PC-3 (cell line): ENCODE results near the gene PXT1. TPM values are rescaled to one million over a fixed set of nuclear protein-coding genes. Genes with fewer than 3 reads are reported as not detected.

Experiments used
- ATAC-seq: fragments of 200-7000 bp; cut with Tn5 transposase; 2 replicates; pipeline ENCODE4 v1.9.1; 2020; ENCODE audit warnings: mild to moderate bottlenecking, moderate library complexity
- BruUV-seq: library from RNA; stranded (reverse); fragments of 400-500 nt; replicated peaks from 2 replicates; lab custom pipeline; 2021; lab: Mats Ljungman, UMichigan
- CTCF ChIA-PET: fragments of 300-600 bp; sonication (Branson Sonifier 250); formaldehyde crosslinking; loops from one replicate; lab custom pipeline; 2022; ENCODE audit warnings: antibody characterized with exemption; lab: Charles Lee
- POLR2A ChIA-PET: fragments of 300-600 bp; sonication (Branson Sonifier 250); formaldehyde crosslinking; loops from one replicate; lab custom pipeline; 2022; ENCODE audit warnings: antibody characterized with exemption; ENCODE audit not compliant: unreplicated experiment; lab: Charles Lee
- DNase-seq: peaks from one replicate; pipeline ENCODE4 v3.0.0-alpha.2; 2015
- H2AFZ ChIP-seq: fragments of 300-600 bp; sonication (generic); 2 replicates; pipeline ENCODE4 v1.6.0; 2016; ENCODE audit warnings: antibody characterized with exemption, low read length
- H3F3A ChIP-seq: fragments of 300-600 bp; sonication (generic); one replicate; pipeline ENCODE4 v1.6.0; 2017; ENCODE audit warnings: antibody characterized with exemption, low read length, control low read depth, mild to moderate bottlenecking; ENCODE audit not compliant: unreplicated experiment
- H3K27ac ChIP-seq: fragments of 300-600 bp; sonication (generic); 2 replicates; pipeline ENCODE4 v1.5.1; 2016; ENCODE audit warnings: mild to moderate bottlenecking, low read length
- H3K27me3 ChIP-seq: fragments of 300-600 bp; sonication (generic); 2 replicates; pipeline ENCODE4 v1.6.1; 2016; ENCODE audit warnings: low read length, mixed read lengths
- H3K36me3 ChIP-seq: fragments of 300-600 bp; sonication (generic); 2 replicates; pipeline ENCODE4 v1.6.1; 2016; ENCODE audit warnings: low read depth, mixed run types, low read length, mixed read lengths
- H3K4me1 ChIP-seq: fragments of 300-600 bp; sonication (generic); 2 replicates; pipeline ENCODE4 v1.5.1; 2016; ENCODE audit warnings: low read length; ENCODE audit not compliant: insufficient read depth
- H3K4me2 ChIP-seq: fragments of 300-600 bp; sonication (generic); 2 replicates; pipeline ENCODE4 v1.6.0; 2016; ENCODE audit warnings: low read length
- H3K4me3 ChIP-seq: fragments of 300-600 bp; sonication (generic); 2 replicates; pipeline ENCODE4 v1.5.1; 2016; ENCODE audit warnings: mild to moderate bottlenecking, low read length, mixed read lengths
- H3K79me2 ChIP-seq: fragments of 300-600 bp; sonication (generic); 2 replicates; pipeline ENCODE4 v1.6.1; 2017; ENCODE audit warnings: low read length, mixed read lengths
- H3K9ac ChIP-seq: fragments of 300-600 bp; sonication (generic); 2 replicates; pipeline ENCODE4 v1.6.0; 2016; ENCODE audit warnings: mild to moderate bottlenecking, low read length
- H3K9me2 ChIP-seq: fragments of 300-600 bp; sonication (generic); replicated peaks from 2 replicates; pipeline ENCODE4 v1.6.1; 2016; ENCODE audit warnings: mixed run types, low read length, mixed read lengths
- H3K9me3 ChIP-seq: fragments of 300-600 bp; sonication (generic); 2 replicates; pipeline ENCODE4 v1.6.1; 2016; ENCODE audit warnings: low read length, mixed read lengths
- H4K20me1 ChIP-seq: fragments of 300-600 bp; sonication (generic); 2 replicates; pipeline ENCODE4 v1.6.1; 2016; ENCODE audit warnings: low read length, mixed read lengths
- EZH2 ChIP-seq: fragments of 300-600 bp; sonication (generic); IDR thresholded peaks from one replicate; pipeline ENCODE4 v1.6.1; 2017; ENCODE audit warnings: antibody characterized with exemption, mild to moderate bottlenecking, low read length; ENCODE audit not compliant: unreplicated experiment
- EZH2phosphoT487 ChIP-seq: fragments of 300-600 bp; sonication (generic); IDR thresholded peaks from 2 replicates; pipeline ENCODE4 v1.6.1; 2018; ENCODE audit warnings: mild to moderate bottlenecking, antibody characterized with exemption, low read length, borderline replicate concordance
- intact Hi-C: fragments of 100-400 bp; cut with micrococcal nuclease; formaldehyde crosslinking; loops from 2 replicates; pipeline ENCODE4 v1.9.0; 2023
- total RNA-seq: library from RNA; depleted of rRNA; stranded (reverse); fragments of >200 nt; gene quantifications from 2 replicates; pipeline ENCODE4 v1.2.3, GENCODE V29; 2014
- TF ChIP-seq, protein P1 (sequence below): fragments of 300-600 bp; sonication (generic); conservative IDR thresholded peaks from 2 replicates; pipeline ENCODE4 v1.5.1; 2017; ENCODE audit warnings: antibody characterized with exemption, low read depth, mild to moderate bottlenecking, low read length

Gene PXT1
- total RNA-seq, 1 experiment from 2014 or later: not detected

DNA sequence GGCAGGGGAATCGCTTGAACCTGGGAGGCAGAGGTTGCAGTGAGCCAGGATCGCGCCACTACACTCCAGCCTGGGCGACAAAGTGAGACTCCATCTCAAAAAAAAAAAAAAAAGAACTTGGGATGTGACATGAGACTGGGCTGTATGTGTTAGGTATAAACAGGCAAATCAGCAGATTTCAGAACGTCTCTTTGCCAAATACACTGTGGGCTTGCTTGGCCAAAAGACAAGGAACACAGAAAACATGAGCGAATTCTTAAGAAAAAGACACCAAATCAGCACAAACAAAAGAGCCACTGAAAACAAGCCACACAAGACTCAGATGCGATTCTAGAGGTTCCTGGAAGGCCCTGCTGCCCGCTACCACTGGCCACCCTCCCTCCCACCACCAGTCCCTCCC, 67.7 kb downstream of the PXT1 start:
- TF ChIP-seq, protein P1, sequence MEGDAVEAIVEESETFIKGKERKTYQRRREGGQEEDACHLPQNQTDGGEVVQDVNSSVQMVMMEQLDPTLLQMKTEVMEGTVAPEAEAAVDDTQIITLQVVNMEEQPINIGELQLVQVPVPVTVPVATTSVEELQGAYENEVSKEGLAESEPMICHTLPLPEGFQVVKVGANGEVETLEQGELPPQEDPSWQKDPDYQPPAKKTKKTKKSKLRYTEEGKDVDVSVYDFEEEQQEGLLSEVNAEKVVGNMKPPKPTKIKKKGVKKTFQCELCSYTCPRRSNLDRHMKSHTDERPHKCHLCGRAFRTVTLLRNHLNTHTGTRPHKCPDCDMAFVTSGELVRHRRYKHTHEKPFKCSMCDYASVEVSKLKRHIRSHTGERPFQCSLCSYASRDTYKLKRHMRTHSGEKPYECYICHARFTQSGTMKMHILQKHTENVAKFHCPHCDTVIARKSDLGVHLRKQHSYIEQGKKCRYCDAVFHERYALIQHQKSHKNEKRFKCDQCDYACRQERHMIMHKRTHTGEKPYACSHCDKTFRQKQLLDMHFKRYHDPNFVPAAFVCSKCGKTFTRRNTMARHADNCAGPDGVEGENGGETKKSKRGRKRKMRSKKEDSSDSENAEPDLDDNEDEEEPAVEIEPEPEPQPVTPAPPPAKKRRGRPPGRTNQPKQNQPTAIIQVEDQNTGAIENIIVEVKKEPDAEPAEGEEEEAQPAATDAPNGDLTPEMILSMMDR: no peak
- TF ChIP-seq EZH2phosphoT487 (no peak), EZH2 (no peak)
- H2AFZ ChIP-seq: no peak overlapping the region
- no peak for DNase-seq
- H3K9me3 ChIP-seq: no peaks in the 10 kb centered on the region
- no peak overlapping the region for H3K4me2 ChIP-seq
- H3F3A ChIP-seq: no peaks in the 10 kb centered on the region
- H3K27ac ChIP-seq: no peak overlapping the region
- H3K9ac ChIP-seq: no peak overlapping the region
- ATAC-seq: no peak
- no peaks in the 10 kb centered on the region for H3K36me3 ChIP-seq
- BruUV-seq: no TSS peak
- intact Hi-C loops: no loop called here
- no peak overlapping the region for H3K4me3 ChIP-seq
- POLR2A ChIA-PET: no interaction called here
- no peaks in the 10 kb centered on the region for H3K9me2 ChIP-seq
- H3K27me3 ChIP-seq: 0 out of 2 replicates have a peak, but pooled peaks cover 4% of the 10 kb centered on the region
- no peaks in the 10 kb centered on the region for H4K20me1 ChIP-seq
- no peaks in the 10 kb centered on the region for H3K4me1 ChIP-seq
- CTCF ChIA-PET: no interaction called here
- no peaks in the 10 kb centered on the region for H3K79me2 ChIP-seq

- intact Hi-C loops: no loop called here
- H3K27ac ChIP-seq: no peak overlapping the region
- DNase-seq: no peak
- H3K27me3 ChIP-seq: 0 out of 2 replicates have a peak, but pooled peaks cover 4% of the 10 kb centered on the region
- H3K9me3 ChIP-seq: no peaks in the 10 kb centered on the region
- H3K9ac ChIP-seq: no peak overlapping the region
- no peak overlapping the region for H2AFZ ChIP-seq
- H3K9me2 ChIP-seq: no peaks in the 10 kb centered on the region
- no peaks in the 10 kb centered on the region for H3F3A ChIP-seq
- H3K36me3 ChIP-seq: no peaks in the 10 kb centered on the region
- ChIA-PET POLR2A (no interaction called here), CTCF (no interaction called here)
- TF ChIP-seq EZH2phosphoT487 (no peak), EZH2 (no peak)
- TF ChIP-seq, protein P1: no peak
- ATAC-seq: no peak
- no peak overlapping the region for H3K4me3 ChIP-seq
- H3K4me1 ChIP-seq: no peaks in the 10 kb centered on the region
- no peaks in the 10 kb centered on the region for H3K79me2 ChIP-seq
- no peaks in the 10 kb centered on the region for H4K20me1 ChIP-seq
- BruUV-seq: no TSS peak
- no peak overlapping the region for H3K4me2 ChIP-seq
Observed at GRCh38 chr6:36374194-36374593, 68.5 kb downstream of the PXT1 start.

DNA sequence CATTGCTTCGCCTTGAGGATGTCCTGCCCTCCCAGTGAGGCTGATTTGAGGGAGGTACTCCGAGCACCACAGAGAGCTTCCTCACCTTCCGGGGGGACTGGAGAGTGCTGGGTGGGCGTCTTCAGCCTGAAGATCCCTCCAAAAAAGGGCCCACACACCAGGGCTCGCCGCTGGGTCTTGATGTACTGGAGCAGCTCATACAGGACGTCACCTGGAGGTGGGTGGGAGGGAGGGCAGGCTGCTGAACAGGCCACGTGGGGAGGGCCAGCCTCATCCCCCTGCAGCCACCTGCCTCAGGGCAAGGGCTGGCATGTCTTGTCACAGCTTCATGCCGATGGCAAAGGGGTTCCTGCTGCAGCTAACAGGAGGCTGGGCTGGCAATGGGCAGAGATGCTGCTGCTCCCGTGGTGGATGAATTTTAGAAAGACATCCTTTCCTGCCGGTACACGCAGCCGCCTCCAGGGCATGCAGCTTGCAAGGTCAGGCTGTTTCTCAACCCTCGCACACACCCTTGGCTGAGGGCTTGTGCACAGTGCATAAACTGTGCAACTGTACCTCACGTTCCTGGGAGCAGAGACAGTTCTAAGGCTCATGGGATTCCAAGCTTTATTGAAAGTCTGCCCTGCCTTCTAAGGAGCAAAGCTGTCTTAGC, 69.2 kb downstream of the PXT1 start:
- Histone ChIP-seq H3K9me3 (no peaks in the 10 kb centered on the region), H2AFZ (no peak overlapping the region), H3K4me2 (no peak overlapping the region), H3K27ac (no peak overlapping the region), H3K9me2 (no peaks in the 10 kb centered on the region), H4K20me1 (no peaks in the 10 kb centered on the region), H3K4me1 (no peaks in the 10 kb centered on the region), H3K27me3 (0 out of 2 replicates have a peak, but pooled peaks cover 4% of the 10 kb centered on the region), H3K36me3 (no peaks in the 10 kb centered on the region), H3K4me3 (no peak overlapping the region), H3K9ac (no peak overlapping the region), H3F3A (no peaks in the 10 kb centered on the region), H3K79me2 (no peaks in the 10 kb centered on the region)
- BruUV-seq: no TSS peak
- DNase-seq: no peak
- ChIA-PET POLR2A (interaction anchor here (0.6 kb wide), 1 partner anchor 68 kb away, joined by 8 read pairs; no protein-coding TSS in a partner anchor), CTCF (no interaction called here)
- TF ChIP-seq, protein P1: no peak
- TF ChIP-seq EZH2 (no peak), EZH2phosphoT487 (no peak)
- intact Hi-C loops: no loop called here
- no peak for ATAC-seq
